IMR-90 (cell line): ENCODE results near the gene TRPC1. TPM values are rescaled to one million over a fixed set of nuclear protein-coding genes. Genes with fewer than 3 reads are reported as not detected.

Source experiments
- ATAC-seq: fragments of 200-7000 bp; cut with Tn5 transposase; 2 replicates; pipeline ENCODE4 v1.9.1; 2020; ENCODE audit warnings: low read depth, mild to moderate bottlenecking, moderate library complexity
- BruUV-seq: library from RNA; stranded (reverse); fragments of 400-500 nt; replicated peaks from 2 replicates; lab custom pipeline; 2021; lab: Mats Ljungman, UMichigan
- CTCF ChIA-PET: fragments of 300-600 bp; formaldehyde crosslinking; extraction: SDS; loops from one replicate; lab custom pipeline; 2021; ENCODE audit warnings: antibody characterized with exemption; lab: Yijun Ruan, JAX
- POLR2A ChIA-PET: fragments of 300-600 bp; sonication (Branson Sonifier 250); formaldehyde crosslinking; loops from one replicate; lab custom pipeline; 2022; ENCODE audit warnings: antibody characterized with exemption; ENCODE audit not compliant: unreplicated experiment; lab: Charles Lee
- DNase-seq: peaks from one replicate; pipeline ENCODE4 v3.0.0; 2013
- H2AFZ ChIP-seq: replicated peaks from 2 replicates; pipeline ENCODE3; 2013; ENCODE audit warnings: low read length, mild to moderate bottlenecking; ENCODE audit not compliant: poor library complexity
- H2AK5ac ChIP-seq: 2 replicates; pipeline ENCODE4 v1.6.1; 2013; ENCODE audit warnings: low read depth, low read length, inconsistent platforms
- H2AK9ac ChIP-seq: replicated peaks from 2 replicates; pipeline ENCODE3; 2013; ENCODE audit warnings: mild to moderate bottlenecking, low read depth, low read length, moderate library complexity; ENCODE audit not compliant: poor library complexity
- H2BK120ac ChIP-seq: 2 replicates; pipeline ENCODE4 v1.6.1; 2013; ENCODE audit warnings: low read depth, low read length, inconsistent platforms
- H2BK15ac ChIP-seq: 3 replicates; pipeline ENCODE4 v1.6.1; 2013; ENCODE audit warnings: low read depth, low read length, inconsistent platforms
- H2BK20ac ChIP-seq: 2 replicates; pipeline ENCODE4 v1.6.1; 2013; ENCODE audit warnings: low read depth, mild to moderate bottlenecking, inconsistent platforms, low read length, moderate library complexity
- H2BK5ac ChIP-seq: 2 replicates; pipeline ENCODE4 v1.6.1; 2013; ENCODE audit warnings: mild to moderate bottlenecking, low read depth, low read length, inconsistent platforms; ENCODE audit not compliant: poor library complexity, severe bottlenecking
- H3K14ac ChIP-seq: replicated peaks from 2 replicates; pipeline ENCODE4 v1.6.1; 2013; ENCODE audit warnings: low read depth, low read length, inconsistent platforms
- H3K18ac ChIP-seq: 2 replicates; pipeline ENCODE4 v1.6.1; 2013; ENCODE audit warnings: low read depth, low read length, control low read depth
- H3K23ac ChIP-seq: 2 replicates; pipeline ENCODE4 v1.6.1; 2013; ENCODE audit warnings: low read depth, low read length, inconsistent platforms
- H3K27ac ChIP-seq: 2 replicates; pipeline ENCODE4 v1.5.1; 2013; ENCODE audit warnings: mild to moderate bottlenecking, control low read depth, low read length; ENCODE audit not compliant: insufficient read depth
- H3K27me3 ChIP-seq: 2 replicates; pipeline ENCODE4 v1.6.1; 2013; ENCODE audit warnings: low read length; ENCODE audit not compliant: control insufficient read depth, insufficient read depth
- H3K36me3 ChIP-seq: 2 replicates; pipeline ENCODE4 v1.6.1; 2013; ENCODE audit warnings: low read length, mixed read lengths; ENCODE audit not compliant: control insufficient read depth, insufficient read depth
- H3K4ac ChIP-seq: 2 replicates; pipeline ENCODE4 v1.6.1; 2013; ENCODE audit warnings: low read depth, low read length, inconsistent platforms
- H3K4me1 ChIP-seq: 2 replicates; pipeline ENCODE4 v1.6.1; 2013; ENCODE audit warnings: low read length, mixed read lengths; ENCODE audit not compliant: control insufficient read depth, insufficient read depth
- H3K4me2 ChIP-seq: 2 replicates; pipeline ENCODE4 v1.6.1; 2013; ENCODE audit warnings: low read depth, mild to moderate bottlenecking, control low read depth, low read length, moderate library complexity
- H3K4me3 ChIP-seq: 2 replicates; pipeline ENCODE4 v1.5.1; 2013; ENCODE audit warnings: low read depth, mild to moderate bottlenecking, control low read depth, low read length, moderate library complexity; ENCODE audit not compliant: insufficient read depth
- H3K56ac ChIP-seq: 2 replicates; pipeline ENCODE4 v1.6.1; 2013; ENCODE audit warnings: low read length, inconsistent platforms; ENCODE audit not compliant: insufficient read depth; ENCODE audit errors: extremely low read depth
- H3K79me1 ChIP-seq, 2 experiments: 2 replicates each; pipeline ENCODE4 v1.6.1; 2013; ENCODE audit warnings: low read length in 2 of 2, inconsistent platforms in 1 of 2, low read depth in 1 of 2
- H3K9ac ChIP-seq: 2 replicates; pipeline ENCODE4 v1.6.1; 2013; ENCODE audit warnings: low read depth, low read length, control low read depth
- H3K9me1 ChIP-seq: 2 replicates; pipeline ENCODE4 v1.6.1; 2013; ENCODE audit warnings: low read length, inconsistent platforms; ENCODE audit not compliant: insufficient read depth
- H3K9me3 ChIP-seq: 2 replicates; pipeline ENCODE4 v1.6.1; 2013; ENCODE audit warnings: low read length; ENCODE audit not compliant: control insufficient read depth, insufficient read depth
- H4K20me1 ChIP-seq: 2 replicates; pipeline ENCODE4 v1.6.1; 2013; ENCODE audit warnings: low read length, inconsistent platforms; ENCODE audit not compliant: insufficient read depth
- H4K5ac ChIP-seq: 2 replicates; pipeline ENCODE4 v1.6.1; 2013; ENCODE audit warnings: mild to moderate bottlenecking, low read depth, low read length, control low read depth
- H4K8ac ChIP-seq, 2 experiments: 2 replicates each; pipeline ENCODE4 v1.6.1; 2013; ENCODE audit warnings: low read depth in 2 of 2, low read length in 2 of 2, control low read depth in 1 of 2, inconsistent platforms in 1 of 2
- H4K91ac ChIP-seq: 2 replicates; pipeline ENCODE4 v1.6.1; 2013; ENCODE audit warnings: low read depth, low read length, inconsistent platforms; ENCODE audit not compliant: insufficient read depth
- BHLHE40 ChIP-seq: fragments of 150-350 bp; IDR thresholded peaks from 2 replicates; pipeline ENCODE4 v1.6.1; 2016; ENCODE audit warnings: mild to moderate bottlenecking, low read depth, low read length
- CHD1 ChIP-seq: IDR thresholded peaks from 2 replicates; pipeline ENCODE4 v1.6.1; 2012; ENCODE audit warnings: low read depth, low read length, improper control_type of control experiment
- CTCF ChIP-seq: conservative IDR thresholded peaks from 2 replicates; pipeline ENCODE4 v1.5.1; 2012; ENCODE audit warnings: mild to moderate bottlenecking, low read depth, low read length, improper control_type of control experiment
- FOS ChIP-seq: fragments of 150-350 bp; IDR thresholded peaks from 2 replicates; pipeline ENCODE4 v1.6.1; 2016; ENCODE audit warnings: low read depth, low read length
- MAFK ChIP-seq: IDR thresholded peaks from 2 replicates; pipeline ENCODE4 v1.6.1; 2012; ENCODE audit warnings: low read depth, low read length, improper control_type of control experiment
- MAZ ChIP-seq: IDR thresholded peaks from 2 replicates; pipeline ENCODE4 v1.6.1; 2012; ENCODE audit warnings: low read depth, mild to moderate bottlenecking, low read length, improper control_type of control experiment, moderate library complexity, borderline replicate concordance
- MXI1 ChIP-seq: IDR thresholded peaks from 2 replicates; pipeline ENCODE4 v1.6.1; 2012; ENCODE audit warnings: low read depth, mild to moderate bottlenecking, low read length, moderate library complexity, borderline replicate concordance
- NFE2L2 ChIP-seq: fragments of 150-350 bp; IDR thresholded peaks from 2 replicates; pipeline ENCODE4 v1.6.1; 2016; ENCODE audit warnings: low read depth, mild to moderate bottlenecking, low read length
- POLR2A ChIP-seq: IDR thresholded peaks from 2 replicates; pipeline ENCODE4 v1.6.1; 2012; ENCODE audit warnings: mild to moderate bottlenecking, low read depth, low read length
- RAD21 ChIP-seq: IDR thresholded peaks from 2 replicates; pipeline ENCODE4 v1.6.1; 2012; ENCODE audit warnings: low read length, improper control_type of control experiment
- RCOR1 ChIP-seq: IDR thresholded peaks from 2 replicates; pipeline ENCODE4 v1.6.1; 2012; ENCODE audit warnings: mild to moderate bottlenecking, low read length, improper control_type of control experiment; ENCODE audit not compliant: insufficient replicate concordance
- RFX5 ChIP-seq: IDR thresholded peaks from 2 replicates; pipeline ENCODE4 v1.8.0; 2012; ENCODE audit warnings: low read depth, mild to moderate bottlenecking, low read length, moderate library complexity
- SMC3 ChIP-seq: fragments of 150-350 bp; IDR thresholded peaks from 2 replicates; pipeline ENCODE4 v1.6.1; 2016; ENCODE audit warnings: low read depth, mild to moderate bottlenecking, antibody characterized with exemption, low read length, moderate library complexity
- USF2 ChIP-seq: fragments of 150-350 bp; IDR thresholded peaks from 2 replicates; pipeline ENCODE4 v1.6.1; 2017; ENCODE audit warnings: mild to moderate bottlenecking, antibody characterized with exemption, low read length, low read depth
- whole genome bisulfite sequencing, 2 experiments: methylation state at CpG; one replicate each; pipeline versions ENCODE4 v1.1.5 to v1.1.7; 2013; ENCODE audit warnings: missing lambda C conversion rate in 2 of 2; ENCODE audit not compliant: insufficient read length in 1 of 2; ENCODE audit errors: extremely low coverage in 2 of 2; 5-methylcytosine and 5-hydroxymethylcytosine counted together
- dilution Hi-C: fragments of 300-500 bp; cut with HindIII; formaldehyde crosslinking; loops from one replicate; pipeline ENCODE4 v1.14.3; 2018; ENCODE audit warnings: low sequenced_read_pairs; ENCODE audit not compliant: unreplicated experiment
- in situ Hi-C: fragments of 300-500 bp; cut with MboI; formaldehyde crosslinking; loops from 3 replicates; pipeline ENCODE4 v1.14.3; 2019; ENCODE audit warnings: low sequenced_read_pairs, inconsistent platforms, mixed read lengths
- intact Hi-C: fragments of 100-400 bp; cut with micrococcal nuclease; formaldehyde crosslinking; loops from 2 replicates; pipeline ENCODE4 v1.10.0; 2022
- polyA plus RNA-seq, 3 experiments: library from polyadenylated mRNA; depleted of rRNA; stranded (reverse); fragments of >200 nt; gene quantifications; 2 replicates each; pipeline ENCODE4 v1.2.3, GENCODE V29; 2012; ENCODE audit warnings: low replicate concordance in 1 of 3
- total RNA-seq: library from RNA; depleted of rRNA; stranded (reverse); fragments of >200 nt; gene quantifications from 2 replicates; pipeline ENCODE4 v1.2.3, GENCODE V29; 2012

TRPC1 gene
- total and polyA plus RNA-seq, 2 of the 4 experiments (the other 2 are of a cell fraction), result 5.9 to 7.2 TPM

DNA sequence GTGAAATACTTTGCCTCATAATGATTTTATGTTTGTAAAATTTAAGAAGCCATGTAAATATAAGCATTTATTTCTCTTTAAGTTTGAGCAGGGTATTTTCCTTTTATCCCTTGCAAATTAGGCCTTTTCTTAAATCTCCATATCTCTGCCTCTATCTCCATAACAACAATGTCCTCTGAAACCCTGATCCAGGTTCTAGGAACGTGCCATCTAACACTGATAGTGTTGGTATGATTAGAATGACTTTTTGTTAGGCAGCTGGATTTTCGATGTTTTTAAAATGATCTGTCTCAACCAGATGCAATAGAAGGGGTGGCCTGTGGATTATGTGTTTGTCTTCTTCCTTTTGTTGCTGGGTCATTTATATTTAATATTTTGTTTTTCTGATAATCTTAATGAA lies 77.9 kb downstream of the TRPC1 start:
- H3K36me3 ChIP-seq, result peaks cover 2% of the 10 kb centered on the region; the same call in 1 of the 2 replicates
- no peak overlapping the region for H3K56ac ChIP-seq
- H3K4ac ChIP-seq, result no peak overlapping the region
- H3K9ac ChIP-seq, result no peak overlapping the region
- H3K4me2 ChIP-seq, result no peak overlapping the region
- ATAC-seq (no peak), DNase-seq (no peak)
- POLR2A ChIA-PET, result no interaction called here
- H2BK120ac ChIP-seq, result no peak overlapping the region
- dilution Hi-C loops, result no loop called here
- H2AK5ac ChIP-seq, result no peak overlapping the region
- H3K23ac ChIP-seq, result no peak overlapping the region
- no peak overlapping the region for H3K14ac ChIP-seq
- no peak overlapping the region for H2BK5ac ChIP-seq
- no CpG with 5 or more reads among the region's 2 CpGs for WGBS, 2 experiments
- H3K4me3 ChIP-seq, result no peak overlapping the region
- in situ Hi-C loops, result no loop called here
- no peak overlapping the region for H3K18ac ChIP-seq
- H2BK15ac ChIP-seq, result no peak overlapping the region
- H3K9me1 ChIP-seq, result no peaks in the 10 kb centered on the region
- TF ChIP-seq NFE2L2 (no peak), MAZ (no peak), CTCF (no peak), POLR2A (no peak), BHLHE40 (no peak), MAFK (no peak), MXI1 (no peak), RFX5 (no peak), CHD1 (no peak), SMC3 (no peak), RAD21 (no peak), USF2 (no peak), RCOR1 (no peak), FOS (no peak)
- CTCF ChIA-PET, result no interaction called here
- no peak overlapping the region for H4K8ac ChIP-seq
- intact Hi-C loops, result loop anchor here (10.0 kb wide), 1 partner anchor 207 kb away; the partner anchor contains the start of gene PLS1
- no peak overlapping the region for H2AK9ac ChIP-seq
- H4K91ac ChIP-seq, result no peak overlapping the region
- H3K27ac ChIP-seq, result no peak overlapping the region
- H4K20me1 ChIP-seq, result no peaks in the 10 kb centered on the region
- no peaks in the 10 kb centered on the region for H3K27me3 ChIP-seq
- no peaks in the 10 kb centered on the region for H3K4me1 ChIP-seq
- no peaks in the 10 kb centered on the region for H3K79me1 ChIP-seq
- H2AFZ ChIP-seq, result no peak overlapping the region
- no peaks in the 10 kb centered on the region for H3K9me3 ChIP-seq
- BruUV-seq, result no TSS peak
- no peak overlapping the region for H4K5ac ChIP-seq
- no peak overlapping the region for H2BK20ac ChIP-seq
